ENCODE results near the gene PPME1. TPM values are rescaled to one million over a fixed set of nuclear protein-coding genes. Genes with fewer than 3 reads are reported as not detected.

Gene PPME1
- total and polyA plus RNA-seq, 2 of the 4 experiments (the other 2 are of a cell fraction), result 42.3 to 89.5 TPM

DNA sequence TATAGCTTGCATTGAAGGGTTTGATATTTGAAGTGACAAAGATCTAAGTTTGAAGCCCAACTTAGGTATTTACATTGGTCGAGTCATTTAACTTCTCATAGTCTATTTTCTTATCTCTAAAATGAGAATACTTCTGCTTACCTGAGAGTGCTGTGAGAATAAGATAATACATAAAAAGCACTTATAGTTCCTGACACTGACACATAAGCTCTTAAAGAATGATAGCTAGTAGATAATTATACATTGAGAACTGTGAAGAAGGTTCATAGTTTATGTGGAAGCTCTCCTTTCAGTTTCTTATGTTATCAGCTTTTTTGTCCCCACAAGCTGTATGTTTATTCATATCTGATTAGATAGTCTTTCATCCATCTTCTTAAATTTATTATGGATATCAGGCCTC is 4.8 kb downstream of the PPME1 start:
- no peak overlapping the region for H2BK5ac ChIP-seq (ENCODE audit: low read depth, low read length, poor library complexity, severe bottlenecking)
- H3K4ac ChIP-seq (ENCODE audit: low read depth, low read length), result no peak overlapping the region
- no peak for TF ChIP-seq CHD1 (IDR thresholded peaks at IDR 0.05; ENCODE audit: low read depth, low read length)
- TF ChIP-seq SMC3 (IDR thresholded peaks at IDR 0.05; ENCODE audit: low read depth, low read length), result no peak
- TF ChIP-seq RAD21 (IDR thresholded peaks at IDR 0.05; ENCODE audit: low read length), result no peak
- no peak for TF ChIP-seq CEBPB (IDR thresholded peaks at IDR 0.05; ENCODE audit: low read depth, low read length)
- no peak for TF ChIP-seq NFE2L2 (IDR thresholded peaks at IDR 0.05; ENCODE audit: low read depth, low read length)
- no peak for TF ChIP-seq MAFK (IDR thresholded peaks at IDR 0.05; ENCODE audit: low read depth, low read length)
- TF ChIP-seq RCOR1 (IDR thresholded peaks at IDR 0.05; ENCODE audit: insufficient replicate concordance, low read length), result no peak
- TF ChIP-seq, protein P1, sequence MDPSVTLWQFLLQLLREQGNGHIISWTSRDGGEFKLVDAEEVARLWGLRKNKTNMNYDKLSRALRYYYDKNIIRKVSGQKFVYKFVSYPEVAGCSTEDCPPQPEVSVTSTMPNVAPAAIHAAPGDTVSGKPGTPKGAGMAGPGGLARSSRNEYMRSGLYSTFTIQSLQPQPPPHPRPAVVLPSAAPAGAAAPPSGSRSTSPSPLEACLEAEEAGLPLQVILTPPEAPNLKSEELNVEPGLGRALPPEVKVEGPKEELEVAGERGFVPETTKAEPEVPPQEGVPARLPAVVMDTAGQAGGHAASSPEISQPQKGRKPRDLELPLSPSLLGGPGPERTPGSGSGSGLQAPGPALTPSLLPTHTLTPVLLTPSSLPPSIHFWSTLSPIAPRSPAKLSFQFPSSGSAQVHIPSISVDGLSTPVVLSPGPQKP (IDR thresholded peaks at IDR 0.05; ENCODE audit: borderline replicate concordance, low read depth, low read length), result no peak
- POLR2A ChIA-PET (ENCODE audit: unreplicated experiment), result interaction anchor here (0.7 kb wide), 1 partner anchor 55 kb away, joined by 7 read pairs; no protein-coding TSS in a partner anchor
- H3K79me1 ChIP-seq (ENCODE audit: low read depth in 1 of 2, low read length in 2 of 2), result peaks cover 18 to 65% of the 10 kb centered on the region in 2 experiments
- no peak overlapping the region for H3K18ac ChIP-seq (ENCODE audit: low read depth, low read length)
- no peak overlapping the region for H3K4me3 ChIP-seq (ENCODE audit: insufficient read depth, low read depth, low read length)
- DNase-seq (no peak), ATAC-seq (ENCODE audit: low read depth) (no peak)
- no peak overlapping the region for H3K27ac ChIP-seq (ENCODE audit: insufficient read depth, low read length)
- intact Hi-C loops (cut with micrococcal nuclease), result no loop called here
- no peak overlapping the region for H4K8ac ChIP-seq (ENCODE audit: low read depth in 2 of 2, low read length in 2 of 2)
- H3K36me3 ChIP-seq (ENCODE audit: control insufficient read depth, insufficient read depth, low read length), result peaks cover 3% of the 10 kb centered on the region; the same call in 1 of the 2 replicates
- dilution Hi-C loops (cut with HindIII; ENCODE audit: low sequenced_read_pairs, unreplicated experiment), result no loop called here
- H3K14ac ChIP-seq (replicated peaks; ENCODE audit: low read depth, low read length), result no peak overlapping the region
- no peak overlapping the region for H2AFZ ChIP-seq (replicated peaks; ENCODE audit: low read length, poor library complexity)
- no peak overlapping the region for H2AK5ac ChIP-seq (ENCODE audit: low read depth, low read length)
- no peak overlapping the region for H2BK120ac ChIP-seq (ENCODE audit: low read depth, low read length)
- WGBS, 2 experiments (ENCODE audit: extremely low coverage in 2 of 2, insufficient read length in 1 of 2), result no CpG with 5 or more reads among the region's 1 CpG
- H3K23ac ChIP-seq (ENCODE audit: low read depth, low read length), result no peak overlapping the region
- H2AK9ac ChIP-seq (replicated peaks; ENCODE audit: low read depth, low read length, poor library complexity), result no peak overlapping the region
- H3K56ac ChIP-seq (ENCODE audit: extremely low read depth, insufficient read depth, low read length), result no peak overlapping the region
- no peak overlapping the region for H2BK20ac ChIP-seq (ENCODE audit: low read depth, low read length)
- H4K5ac ChIP-seq (ENCODE audit: low read depth, low read length), result no peak overlapping the region
- no peaks in the 10 kb centered on the region for H3K9me3 ChIP-seq (ENCODE audit: control insufficient read depth, insufficient read depth, low read length)
- no peak overlapping the region for H3K4me2 ChIP-seq (ENCODE audit: low read depth, low read length)
- CTCF ChIA-PET, result interaction anchor here (0.6 kb wide), 1 partner anchor 249 kb away, joined by 3 read pairs; no protein-coding TSS in a partner anchor
- no TSS peak for BruUV-seq (replicated peaks)
- no peak overlapping the region for H3K9ac ChIP-seq (ENCODE audit: low read depth, low read length)
- H4K20me1 ChIP-seq (ENCODE audit: insufficient read depth, low read length), result peaks cover 27% of the 10 kb centered on the region
- H2BK15ac ChIP-seq (ENCODE audit: low read depth, low read length), result no peak overlapping the region
- in situ Hi-C loops (cut with MboI; ENCODE audit: low sequenced_read_pairs), result no loop called here
- 0 out of 2 replicates have a peak, but pooled peaks cover 4% of the 10 kb centered on the region for H3K9me1 ChIP-seq (ENCODE audit: insufficient read depth, low read length)
- H4K91ac ChIP-seq (ENCODE audit: insufficient read depth, low read depth, low read length), result no peak overlapping the region
- no peaks in the 10 kb centered on the region for H3K27me3 ChIP-seq (ENCODE audit: control insufficient read depth, insufficient read depth, low read length)
- peaks cover 6% of the 10 kb centered on the region for H3K4me1 ChIP-seq (ENCODE audit: control insufficient read depth, insufficient read depth, low read length)
